IMR-90 (cell line): ENCODE results near the gene PRF1.
"Not testable (repeated sequence)": the region's sequence is repeated elsewhere in the genome, so short reads cannot be mapped to it uniquely, and the experiment has no call there.

Source experiments
- CEBPB ChIP-seq: IDR thresholded peaks from 2 replicates; pipeline ENCODE4 v1.6.1; 2012; ENCODE audit warnings: low read depth, low read length, improper control_type of control experiment
- CHD1 ChIP-seq: IDR thresholded peaks from 2 replicates; pipeline ENCODE4 v1.6.1; 2012; ENCODE audit warnings: low read depth, low read length, improper control_type of control experiment
- CTCF ChIP-seq: conservative IDR thresholded peaks from 2 replicates; pipeline ENCODE4 v1.5.1; 2012; ENCODE audit warnings: mild to moderate bottlenecking, low read depth, low read length, improper control_type of control experiment
- FOS ChIP-seq: fragments of 150-350 bp; IDR thresholded peaks from 2 replicates; pipeline ENCODE4 v1.6.1; 2016; ENCODE audit warnings: low read depth, low read length
- MAFK ChIP-seq: IDR thresholded peaks from 2 replicates; pipeline ENCODE4 v1.6.1; 2012; ENCODE audit warnings: low read depth, low read length, improper control_type of control experiment
- MXI1 ChIP-seq: IDR thresholded peaks from 2 replicates; pipeline ENCODE4 v1.6.1; 2012; ENCODE audit warnings: low read depth, mild to moderate bottlenecking, low read length, moderate library complexity, borderline replicate concordance
- POLR2A ChIP-seq: IDR thresholded peaks from 2 replicates; pipeline ENCODE4 v1.6.1; 2012; ENCODE audit warnings: mild to moderate bottlenecking, low read depth, low read length
- RAD21 ChIP-seq: IDR thresholded peaks from 2 replicates; pipeline ENCODE4 v1.6.1; 2012; ENCODE audit warnings: low read length, improper control_type of control experiment
- RCOR1 ChIP-seq: IDR thresholded peaks from 2 replicates; pipeline ENCODE4 v1.6.1; 2012; ENCODE audit warnings: mild to moderate bottlenecking, low read length, improper control_type of control experiment; ENCODE audit not compliant: insufficient replicate concordance
- RFX5 ChIP-seq: IDR thresholded peaks from 2 replicates; pipeline ENCODE4 v1.8.0; 2012; ENCODE audit warnings: low read depth, mild to moderate bottlenecking, low read length, moderate library complexity
- SMC3 ChIP-seq: fragments of 150-350 bp; IDR thresholded peaks from 2 replicates; pipeline ENCODE4 v1.6.1; 2016; ENCODE audit warnings: low read depth, mild to moderate bottlenecking, antibody characterized with exemption, low read length, moderate library complexity
- TF ChIP-seq, protein P1 (sequence below): fragments of 150-350 bp; IDR thresholded peaks from 2 replicates; pipeline ENCODE4 v1.6.1; 2016; ENCODE audit warnings: low read depth, mild to moderate bottlenecking, low read length, moderate library complexity, borderline replicate concordance
- TF ChIP-seq, protein P2 (sequence below): fragments of 150-350 bp; IDR thresholded peaks from 2 replicates; pipeline ENCODE4 v1.6.1; 2017; ENCODE audit warnings: mild to moderate bottlenecking, antibody characterized with exemption, low read length, low read depth

DNA sequence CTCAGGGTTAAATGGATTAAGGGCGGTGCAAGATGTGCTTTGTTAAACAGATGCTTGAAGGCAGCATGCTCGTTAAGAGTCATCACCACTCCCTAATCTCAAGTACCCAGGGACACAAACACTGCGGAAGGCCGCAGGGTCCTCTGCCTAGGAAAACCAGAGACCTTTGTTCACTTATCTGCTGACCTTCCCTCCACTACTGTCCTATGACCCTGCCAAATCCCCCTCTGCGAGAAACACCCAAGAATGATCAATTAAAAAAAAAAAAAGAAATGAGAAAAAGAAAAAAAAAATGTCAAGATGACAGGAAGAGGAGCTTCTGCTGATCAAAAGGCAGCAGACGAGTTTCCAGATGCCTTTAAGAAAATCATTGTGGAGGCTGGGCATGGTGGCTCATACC, 29.2 kb upstream of the PRF1 start:
- not testable (repeated sequence) for TF ChIP-seq CTCF, POLR2A, CHD1, RCOR1, SMC3, RAD21, MAFK, MXI1, FOS, CEBPB, RFX5
- TF ChIP-seq, protein P1, sequence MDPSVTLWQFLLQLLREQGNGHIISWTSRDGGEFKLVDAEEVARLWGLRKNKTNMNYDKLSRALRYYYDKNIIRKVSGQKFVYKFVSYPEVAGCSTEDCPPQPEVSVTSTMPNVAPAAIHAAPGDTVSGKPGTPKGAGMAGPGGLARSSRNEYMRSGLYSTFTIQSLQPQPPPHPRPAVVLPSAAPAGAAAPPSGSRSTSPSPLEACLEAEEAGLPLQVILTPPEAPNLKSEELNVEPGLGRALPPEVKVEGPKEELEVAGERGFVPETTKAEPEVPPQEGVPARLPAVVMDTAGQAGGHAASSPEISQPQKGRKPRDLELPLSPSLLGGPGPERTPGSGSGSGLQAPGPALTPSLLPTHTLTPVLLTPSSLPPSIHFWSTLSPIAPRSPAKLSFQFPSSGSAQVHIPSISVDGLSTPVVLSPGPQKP: not testable (repeated sequence)
- TF ChIP-seq, protein P2, sequence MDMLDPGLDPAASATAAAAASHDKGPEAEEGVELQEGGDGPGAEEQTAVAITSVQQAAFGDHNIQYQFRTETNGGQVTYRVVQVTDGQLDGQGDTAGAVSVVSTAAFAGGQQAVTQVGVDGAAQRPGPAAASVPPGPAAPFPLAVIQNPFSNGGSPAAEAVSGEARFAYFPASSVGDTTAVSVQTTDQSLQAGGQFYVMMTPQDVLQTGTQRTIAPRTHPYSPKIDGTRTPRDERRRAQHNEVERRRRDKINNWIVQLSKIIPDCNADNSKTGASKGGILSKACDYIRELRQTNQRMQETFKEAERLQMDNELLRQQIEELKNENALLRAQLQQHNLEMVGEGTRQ: not testable (repeated sequence)
